ENCODE measurements around the gene IFFO2. TPM values are rescaled to one million over a fixed set of nuclear protein-coding genes. Genes with fewer than 3 reads are reported as not detected.

Gene IFFO2
- total RNA-seq, 5 donors from 2014 or later (not counting 1 experiment from before 2014, with no cell fraction given): 36.0 to 76.2 (median 37.7) TPM

- DNase-seq (no peak), ATAC-seq (replicated peaks in 1 of 4) (no peak)
- no peaks in the 10 kb centered on the region for H3K4me1 ChIP-seq (ENCODE audit: control insufficient read depth in 1 of 2, extremely low read depth in 1 of 2, insufficient read depth in 2 of 2, low read length in 2 of 2)
- no peaks in the 10 kb centered on the region for H3K4me1 Mint-ChIP-seq
- no peak overlapping the region for H3K4me3 Mint-ChIP-seq
- H3K27ac Mint-ChIP-seq: no peak overlapping the region
- peaks cover 0 to 5% of the 10 kb centered on the region in 2 donors for H3K36me3 ChIP-seq (ENCODE audit: control insufficient read depth in 2 of 2, extremely low read depth in 1 of 2, insufficient read depth in 1 of 2, low read length in 1 of 2)
- H3K27me3 Mint-ChIP-seq: no peaks in the 10 kb centered on the region
- H3K36me3 Mint-ChIP-seq: no peaks in the 10 kb centered on the region
- H3K9me3 Mint-ChIP-seq: no peaks in the 10 kb centered on the region
- ChIA-PET POLR2A (no interaction called here), CTCF (no interaction called here)
- 100% methylated on average over 1 of the region's 1 CpG for WGBS (ENCODE audit: insufficient coverage)
- no peak overlapping the region for H3K4me3 ChIP-seq (ENCODE audit: control insufficient read depth in 1 of 2, extremely low read depth in 1 of 2, low read length in 1 of 2)
- no peaks in the 10 kb centered on the region for H3K27me3 ChIP-seq (replicated peaks in 1 of 2; ENCODE audit: control insufficient read depth in 2 of 2, extremely low read depth in 1 of 2, insufficient read depth in 2 of 2, low read length in 1 of 2)
- H3K9me3 ChIP-seq: no peaks in the 10 kb centered on the region
- no peak overlapping the region for H3K27ac ChIP-seq (ENCODE audit: low read length)
These were observed 70.5 kb downstream of the IFFO2 start for GRCh38 chr1:18886003-18886335.

- Histone ChIP-seq H3K4me3 (ENCODE audit: control insufficient read depth in 1 of 2, extremely low read depth in 1 of 2, low read length in 1 of 2) (no peak overlapping the region), H3K36me3 (ENCODE audit: control insufficient read depth in 2 of 2, extremely low read depth in 1 of 2, insufficient read depth in 1 of 2, low read length in 1 of 2) (peaks cover 0 to 5% of the 10 kb centered on the region in 2 donors), H3K27ac (ENCODE audit: low read length) (no peak overlapping the region), H3K9me3 (no peaks in the 10 kb centered on the region), H3K27me3 (replicated peaks in 1 of 2; ENCODE audit: control insufficient read depth in 2 of 2, extremely low read depth in 1 of 2, insufficient read depth in 2 of 2, low read length in 1 of 2) (no peaks in the 10 kb centered on the region), H3K4me1 (ENCODE audit: control insufficient read depth in 1 of 2, extremely low read depth in 1 of 2, insufficient read depth in 2 of 2, low read length in 2 of 2) (no peaks in the 10 kb centered on the region)
- 92% methylated on average over 10 of the region's 17 CpGs for WGBS (ENCODE audit: insufficient coverage)
- H3K4me1 Mint-ChIP-seq: no peaks in the 10 kb centered on the region
- DNase-seq: no peak
- ChIA-PET CTCF (interaction anchor here in 1 of 2 donors (1.7 kb wide), 1 partner anchor 355 kb away, joined by 7 read pairs; no protein-coding TSS in a partner anchor), POLR2A (no interaction called here)
- no peaks in the 10 kb centered on the region for H3K36me3 Mint-ChIP-seq
- H3K9me3 Mint-ChIP-seq: no peaks in the 10 kb centered on the region
- no peak overlapping the region for H3K4me3 Mint-ChIP-seq
- H3K27ac Mint-ChIP-seq: no peak overlapping the region
- no peak for ATAC-seq (replicated peaks in 1 of 4)
- no peaks in the 10 kb centered on the region for H3K27me3 Mint-ChIP-seq
These were observed 71.0 kb downstream of the IFFO2 start for GRCh38 chr1:18885311-18886002.

- no peak overlapping the region for H3K4me3 ChIP-seq (ENCODE audit: control insufficient read depth in 1 of 2, extremely low read depth in 1 of 2, low read length in 1 of 2)
- CTCF ChIA-PET: interaction anchor here (0.9 to 1.7 kb wide), 12 partner anchors 9 to 356 kb away, joined by 3 to 17 read pairs (median 4); partner anchors contain the start of gene IFFO2 (in 1 of the 2)
- H3K9me3 ChIP-seq: no peaks in the 10 kb centered on the region
- ATAC-seq (replicated peaks in 1 of 4) (no peak), DNase-seq (no peak)
- H3K4me3 Mint-ChIP-seq: no peak overlapping the region
- no peaks in the 10 kb centered on the region for H3K27me3 Mint-ChIP-seq
- no peaks in the 10 kb centered on the region for H3K9me3 Mint-ChIP-seq
- H3K4me1 ChIP-seq (ENCODE audit: control insufficient read depth in 1 of 2, extremely low read depth in 1 of 2, insufficient read depth in 2 of 2, low read length in 2 of 2): no peaks in the 10 kb centered on the region
- no peaks in the 10 kb centered on the region for H3K4me1 Mint-ChIP-seq
- H3K36me3 ChIP-seq (ENCODE audit: control insufficient read depth in 2 of 2, extremely low read depth in 1 of 2, insufficient read depth in 1 of 2, low read length in 1 of 2): peaks cover 0 to 5% of the 10 kb centered on the region in 2 donors
- WGBS (ENCODE audit: insufficient coverage): 74% methylated on average over 6 of the region's 6 CpGs
- no peak overlapping the region for H3K27ac ChIP-seq (ENCODE audit: low read length)
- POLR2A ChIA-PET: no interaction called here
- no peaks in the 10 kb centered on the region for H3K36me3 Mint-ChIP-seq
- no peak overlapping the region for H3K27ac Mint-ChIP-seq
- no peaks in the 10 kb centered on the region for H3K27me3 ChIP-seq (replicated peaks in 1 of 2; ENCODE audit: control insufficient read depth in 2 of 2, extremely low read depth in 1 of 2, insufficient read depth in 2 of 2, low read length in 1 of 2)
These were observed 71.7 kb downstream of the IFFO2 start for GRCh38 chr1:18884727-18885126.

GRCh38 chr1:18884419-18884717 is 72.1 kb downstream of the IFFO2 start:
- Mint-ChIP-seq H3K36me3 (no peaks in the 10 kb centered on the region), H3K4me1 (no peaks in the 10 kb centered on the region), H3K9me3 (no peaks in the 10 kb centered on the region), H3K27me3 (no peaks in the 10 kb centered on the region), H3K27ac (no peak overlapping the region), H3K4me3 (no peak overlapping the region)
- WGBS (ENCODE audit: insufficient coverage): 79% methylated on average over 4 of the region's 4 CpGs
- Histone ChIP-seq H3K9me3 (no peaks in the 10 kb centered on the region), H3K36me3 (ENCODE audit: control insufficient read depth in 2 of 2, extremely low read depth in 1 of 2, insufficient read depth in 1 of 2, low read length in 1 of 2) (peaks cover 0 to 5% of the 10 kb centered on the region in 2 donors), H3K27me3 (replicated peaks in 1 of 2; ENCODE audit: control insufficient read depth in 2 of 2, extremely low read depth in 1 of 2, insufficient read depth in 2 of 2, low read length in 1 of 2) (no peaks in the 10 kb centered on the region), H3K27ac (ENCODE audit: low read length) (no peak overlapping the region), H3K4me3 (ENCODE audit: control insufficient read depth in 1 of 2, extremely low read depth in 1 of 2, low read length in 1 of 2) (no peak overlapping the region), H3K4me1 (ENCODE audit: control insufficient read depth in 1 of 2, extremely low read depth in 1 of 2, insufficient read depth in 2 of 2, low read length in 2 of 2) (no peaks in the 10 kb centered on the region)
- ATAC-seq (replicated peaks in 1 of 4) (peak in 2 of 4 experiments; percentile 19 to 26), DNase-seq (no peak)
- ChIA-PET POLR2A (no interaction called here), CTCF (interaction anchor here (0.6 to 1.7 kb wide), 13 partner anchors 9 to 357 kb away, joined by 3 to 17 read pairs (median 4); partner anchors contain the start of gene IFFO2 (in 1 of the 2))

GRCh38 chr1:18883636-18884418 is 72.6 kb downstream of the IFFO2 start:
- CTCF ChIA-PET: interaction anchor here (0.6 to 1.7 kb wide), 14 partner anchors 8 to 357 kb away, joined by 3 to 17 read pairs (median 4); partner anchors contain the start of gene IFFO2 (in 1 of the 2)
- ATAC-seq (replicated peaks in 1 of 4): peak; percentile 68 to 75 (median 73)
- Histone ChIP-seq H3K9me3 (no peaks in the 10 kb centered on the region), H3K27ac (ENCODE audit: low read length) (no peak overlapping the region), H3K4me3 (ENCODE audit: control insufficient read depth in 1 of 2, extremely low read depth in 1 of 2, low read length in 1 of 2) (no peak overlapping the region), H3K4me1 (ENCODE audit: control insufficient read depth in 1 of 2, extremely low read depth in 1 of 2, insufficient read depth in 2 of 2, low read length in 2 of 2) (no peaks in the 10 kb centered on the region), H3K36me3 (ENCODE audit: control insufficient read depth in 2 of 2, extremely low read depth in 1 of 2, insufficient read depth in 1 of 2, low read length in 1 of 2) (peaks cover 0 to 8% of the 10 kb centered on the region in 2 donors), H3K27me3 (replicated peaks in 1 of 2; ENCODE audit: control insufficient read depth in 2 of 2, extremely low read depth in 1 of 2, insufficient read depth in 2 of 2, low read length in 1 of 2) (no peaks in the 10 kb centered on the region)
- POLR2A ChIA-PET: no interaction called here
- peak; percentile 19 to 80 (median 64) for DNase-seq
- no peaks in the 10 kb centered on the region for H3K27me3 Mint-ChIP-seq
- no peak overlapping the region for H3K4me3 Mint-ChIP-seq
- H3K36me3 Mint-ChIP-seq: no peaks in the 10 kb centered on the region
- H3K9me3 Mint-ChIP-seq: no peaks in the 10 kb centered on the region
- WGBS (ENCODE audit: insufficient coverage): 60% methylated on average over 14 of the region's 14 CpGs
- H3K27ac Mint-ChIP-seq: no peak overlapping the region
- no peaks in the 10 kb centered on the region for H3K4me1 Mint-ChIP-seq

- Histone ChIP-seq H3K27ac (ENCODE audit: low read length) (no peak overlapping the region), H3K36me3 (ENCODE audit: control insufficient read depth in 2 of 2, extremely low read depth in 1 of 2, insufficient read depth in 1 of 2, low read length in 1 of 2) (peaks cover 0 to 8% of the 10 kb centered on the region in 2 donors), H3K9me3 (no peaks in the 10 kb centered on the region), H3K4me3 (ENCODE audit: control insufficient read depth in 1 of 2, extremely low read depth in 1 of 2, low read length in 1 of 2) (no peak overlapping the region), H3K27me3 (replicated peaks in 1 of 2; ENCODE audit: control insufficient read depth in 2 of 2, extremely low read depth in 1 of 2, insufficient read depth in 2 of 2, low read length in 1 of 2) (no peaks in the 10 kb centered on the region), H3K4me1 (ENCODE audit: control insufficient read depth in 1 of 2, extremely low read depth in 1 of 2, insufficient read depth in 2 of 2, low read length in 2 of 2) (no peaks in the 10 kb centered on the region)
- H3K4me3 Mint-ChIP-seq: no peak overlapping the region
- ATAC-seq (replicated peaks in 1 of 4) (no peak), DNase-seq (no peak)
- ChIA-PET CTCF (no interaction called here), POLR2A (no interaction called here)
- H3K9me3 Mint-ChIP-seq: no peaks in the 10 kb centered on the region
- no peaks in the 10 kb centered on the region for H3K36me3 Mint-ChIP-seq
- H3K27ac Mint-ChIP-seq: no peak overlapping the region
- 93% methylated on average over 19 of the region's 23 CpGs for WGBS (ENCODE audit: insufficient coverage)
- H3K4me1 Mint-ChIP-seq: no peaks in the 10 kb centered on the region
- H3K27me3 Mint-ChIP-seq: no peaks in the 10 kb centered on the region
These were observed 73.4 kb downstream of the IFFO2 start for GRCh38 chr1:18883079-18883478.
